ENCODE results near the gene CBFA2T3. TPM values are rescaled to one million over a fixed set of nuclear protein-coding genes. Genes with fewer than 3 reads are reported as not detected.
"Not testable (repeated sequence)": the region's sequence is repeated elsewhere in the genome, so short reads cannot be mapped to it uniquely, and the experiment has no call there.

The CBFA2T3 gene
- total RNA-seq, 1 donor from 2014 or later: 32.8 TPM

- DNase-seq (ENCODE audit: low spot score in 2 of 2): no peak
- intact Hi-C loops (cut with DNase I): no loop called here
- no peaks in the 10 kb centered on the region for H3K4me1 ChIP-seq
- H3K9me3 ChIP-seq: no peaks in the 10 kb centered on the region
- no peak overlapping the region for H3K4me3 ChIP-seq
- H3K27me3 ChIP-seq: no peaks in the 10 kb centered on the region
- no peak overlapping the region for H3K27ac ChIP-seq
- TF ChIP-seq, protein P1, sequence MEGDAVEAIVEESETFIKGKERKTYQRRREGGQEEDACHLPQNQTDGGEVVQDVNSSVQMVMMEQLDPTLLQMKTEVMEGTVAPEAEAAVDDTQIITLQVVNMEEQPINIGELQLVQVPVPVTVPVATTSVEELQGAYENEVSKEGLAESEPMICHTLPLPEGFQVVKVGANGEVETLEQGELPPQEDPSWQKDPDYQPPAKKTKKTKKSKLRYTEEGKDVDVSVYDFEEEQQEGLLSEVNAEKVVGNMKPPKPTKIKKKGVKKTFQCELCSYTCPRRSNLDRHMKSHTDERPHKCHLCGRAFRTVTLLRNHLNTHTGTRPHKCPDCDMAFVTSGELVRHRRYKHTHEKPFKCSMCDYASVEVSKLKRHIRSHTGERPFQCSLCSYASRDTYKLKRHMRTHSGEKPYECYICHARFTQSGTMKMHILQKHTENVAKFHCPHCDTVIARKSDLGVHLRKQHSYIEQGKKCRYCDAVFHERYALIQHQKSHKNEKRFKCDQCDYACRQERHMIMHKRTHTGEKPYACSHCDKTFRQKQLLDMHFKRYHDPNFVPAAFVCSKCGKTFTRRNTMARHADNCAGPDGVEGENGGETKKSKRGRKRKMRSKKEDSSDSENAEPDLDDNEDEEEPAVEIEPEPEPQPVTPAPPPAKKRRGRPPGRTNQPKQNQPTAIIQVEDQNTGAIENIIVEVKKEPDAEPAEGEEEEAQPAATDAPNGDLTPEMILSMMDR (IDR thresholded peaks at IDR 0.05): no peak
- H3K36me3 ChIP-seq: no peaks in the 10 kb centered on the region
These were observed 83.7 kb downstream of the CBFA2T3 start for GRCh38 chr16:88893127-88893968.

- TF ChIP-seq, protein P1 (IDR thresholded peaks at IDR 0.05): no peak
- H3K27ac ChIP-seq: no peak overlapping the region
- no peak for DNase-seq (ENCODE audit: low spot score in 2 of 2)
- no peaks in the 10 kb centered on the region for H3K36me3 ChIP-seq
- no peaks in the 10 kb centered on the region for H3K27me3 ChIP-seq
- H3K4me3 ChIP-seq: no peak overlapping the region
- intact Hi-C loops (cut with DNase I): no loop called here
- H3K4me1 ChIP-seq: no peaks in the 10 kb centered on the region
- H3K9me3 ChIP-seq: no peaks in the 10 kb centered on the region
These were observed 84.9 kb downstream of the CBFA2T3 start for GRCh38 chr16:88892065-88892464.

- intact Hi-C loops (cut with DNase I): no loop called here
- TF ChIP-seq, protein P1 (IDR thresholded peaks at IDR 0.05): no peak
- no peaks in the 10 kb centered on the region for H3K4me1 ChIP-seq
- H3K4me3 ChIP-seq: no peak overlapping the region
- H3K36me3 ChIP-seq: no peaks in the 10 kb centered on the region
- no peak for DNase-seq (ENCODE audit: low spot score in 2 of 2)
- no peaks in the 10 kb centered on the region for H3K9me3 ChIP-seq
- H3K27ac ChIP-seq: no peak overlapping the region
- H3K27me3 ChIP-seq: no peaks in the 10 kb centered on the region
These were observed 85.9 kb downstream of the CBFA2T3 start for GRCh38 chr16:88891083-88891482.

- H3K4me1 ChIP-seq; H3K4me3 ChIP-seq; DNase-seq (ENCODE audit: low spot score in 2 of 2); intact Hi-C loops (cut with DNase I); H3K36me3 ChIP-seq; H3K27me3 ChIP-seq; H3K27ac ChIP-seq; H3K9me3 ChIP-seq: not testable (repeated sequence)
These were observed 87.2 kb downstream of the CBFA2T3 start for GRCh38 chr16:88889702-88890352.

DNA sequence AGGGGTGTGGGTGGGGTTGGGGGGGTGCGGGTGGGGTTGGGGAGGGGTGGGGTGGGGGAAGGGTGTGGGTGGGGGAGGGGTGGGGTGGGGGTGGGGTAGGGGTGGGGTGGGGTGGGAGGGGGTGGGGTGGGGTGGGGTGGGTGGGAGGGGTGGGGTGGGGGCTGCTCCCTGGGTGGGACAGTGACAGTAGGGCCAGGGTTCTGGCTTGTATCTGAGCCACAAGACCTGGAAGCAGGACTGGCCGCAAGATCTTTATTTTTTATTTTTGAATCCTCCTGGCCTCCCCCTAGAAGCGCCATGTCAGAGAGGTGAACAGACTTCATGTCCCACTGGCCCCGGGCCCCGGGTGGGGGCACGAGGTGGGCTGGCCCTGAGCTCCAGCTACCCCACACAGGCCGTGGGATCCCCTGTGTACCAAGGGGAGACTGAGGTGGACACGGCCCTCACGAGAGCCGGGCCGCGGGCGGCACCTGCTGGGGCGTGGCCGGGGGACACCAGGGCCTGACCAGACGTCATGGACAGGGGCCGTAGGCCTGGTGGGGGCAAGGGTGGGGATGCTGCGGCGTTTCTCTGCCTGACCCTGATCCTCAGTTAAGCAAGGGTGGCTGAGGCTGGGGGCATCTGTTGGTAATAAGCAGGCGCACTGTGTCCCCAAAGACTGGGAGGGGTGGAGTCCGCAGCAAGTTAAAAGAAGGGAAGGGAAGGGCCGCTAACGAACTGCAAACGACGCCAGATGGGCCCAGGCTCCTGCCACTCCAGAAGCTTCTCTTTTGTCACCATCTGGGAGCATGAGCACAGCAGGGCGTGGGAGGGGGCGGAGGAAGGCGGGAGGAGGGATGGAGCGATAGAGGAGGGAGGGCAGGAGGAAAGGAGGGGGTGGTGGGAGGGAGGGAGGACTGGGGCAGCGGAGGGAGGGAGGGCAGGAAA is 88.3 kb downstream of the CBFA2T3 start:
- DNase-seq (ENCODE audit: low spot score in 2 of 2): no peak
- no peaks in the 10 kb centered on the region for H3K9me3 ChIP-seq
- H3K27me3 ChIP-seq: no peaks in the 10 kb centered on the region
- H3K4me1 ChIP-seq: no peaks in the 10 kb centered on the region
- no peaks in the 10 kb centered on the region for H3K36me3 ChIP-seq
- intact Hi-C loops (cut with DNase I): no loop called here
- H3K4me3 ChIP-seq: no peak overlapping the region
- TF ChIP-seq, protein P1 (IDR thresholded peaks at IDR 0.05): no peak
- H3K27ac ChIP-seq: no peak overlapping the region
